ENCODE data around the gene RRP36. TPM values are rescaled to one million over a fixed set of nuclear protein-coding genes. Genes with fewer than 3 reads are reported as not detected.
A peak's percentile ranks its signal among the peaks of the same experiment; 100 is the strongest.

RRP36 gene
- total RNA-seq, 1 experiment from 2014 or later, result 133 TPM

DNA sequence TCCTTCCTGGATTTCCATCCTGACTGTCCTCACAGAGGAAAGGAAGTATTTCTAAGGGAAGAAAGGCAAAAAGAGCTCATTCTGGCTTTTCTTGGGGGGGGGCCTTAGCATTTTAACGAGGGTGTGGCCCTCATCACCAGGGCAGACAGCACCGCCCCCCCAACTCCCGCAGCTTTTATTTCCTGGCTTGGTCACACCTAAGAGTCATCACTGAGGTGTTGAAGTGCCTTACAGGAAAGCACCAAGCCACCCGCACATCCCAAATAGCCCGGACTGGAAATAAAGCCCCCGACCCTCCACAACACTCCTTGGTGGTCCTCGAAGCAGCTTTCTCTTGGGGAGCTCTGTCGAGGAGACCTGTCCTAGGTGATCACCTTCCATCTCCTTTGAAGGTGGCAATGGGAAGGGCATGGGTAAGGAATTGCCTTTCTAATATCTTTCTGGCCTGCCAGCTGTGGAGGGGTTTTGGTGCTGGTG, 55.9 kb downstream of the RRP36 start:
- Histone ChIP-seq H3K9me3 (ENCODE audit: low read length) (no peaks in the 10 kb centered on the region), H3K9me2 (replicated peaks; ENCODE audit: low read length) (no peaks in the 10 kb centered on the region), H3F3A (ENCODE audit: low read length, unreplicated experiment) (no peaks in the 10 kb centered on the region), H3K27ac (ENCODE audit: low read length) (no peak overlapping the region), H3K4me1 (ENCODE audit: insufficient read depth, low read length) (peaks cover 10% of the 10 kb centered on the region; the same call in 1 of the 2 replicates), H3K27me3 (ENCODE audit: low read length) (no peaks in the 10 kb centered on the region), H2AFZ (ENCODE audit: low read length) (peak overlapping the region; percentile 93), H3K4me2 (ENCODE audit: low read length) (peak overlapping the region; percentile 92), H3K79me2 (ENCODE audit: low read length) (peaks cover 52% of the 10 kb centered on the region), H3K36me3 (ENCODE audit: low read depth, low read length) (no peaks in the 10 kb centered on the region), H3K4me3 (ENCODE audit: low read length) (peak overlapping the region; percentile 87), H4K20me1 (ENCODE audit: low read length) (no peaks in the 10 kb centered on the region), H3K9ac (ENCODE audit: low read length) (peak overlapping the region; percentile 77)
- POLR2A ChIA-PET (ENCODE audit: unreplicated experiment), result no interaction called here
- no peak for DNase-seq
- intact Hi-C loops (cut with micrococcal nuclease), result no loop called here
- no TSS peak for BruUV-seq (replicated peaks)
- ATAC-seq, result no peak; the same call in 1 of the 2 replicates
- CTCF ChIA-PET, result no interaction called here
- TF ChIP-seq EZH2 (IDR thresholded peaks at IDR 0.05; ENCODE audit: low read length, unreplicated experiment) (no peak), EZH2phosphoT487 (IDR thresholded peaks at IDR 0.05; ENCODE audit: borderline replicate concordance, low read length) (no peak), CTCF (conservative IDR thresholded peaks at IDR 0.05; ENCODE audit: low read depth, low read length) (no peak)

- BruUV-seq (replicated peaks), result no TSS peak
- ChIA-PET CTCF (no interaction called here), POLR2A (ENCODE audit: unreplicated experiment) (no interaction called here)
- intact Hi-C loops (cut with micrococcal nuclease), result no loop called here
- no peaks in the 10 kb centered on the region for H3K9me2 ChIP-seq (replicated peaks; ENCODE audit: low read length)
- H3K27me3 ChIP-seq (ENCODE audit: low read length), result no peaks in the 10 kb centered on the region
- peak overlapping the region; percentile 87 for H3K4me3 ChIP-seq (ENCODE audit: low read length)
- H2AFZ ChIP-seq (ENCODE audit: low read length), result no peak overlapping the region
- no peak for TF ChIP-seq EZH2 (IDR thresholded peaks at IDR 0.05; ENCODE audit: low read length, unreplicated experiment)
- TF ChIP-seq EZH2phosphoT487 (IDR thresholded peaks at IDR 0.05; ENCODE audit: borderline replicate concordance, low read length), result no peak
- TF ChIP-seq CTCF (conservative IDR thresholded peaks at IDR 0.05; ENCODE audit: low read depth, low read length), result no peak
- no peaks in the 10 kb centered on the region for H4K20me1 ChIP-seq (ENCODE audit: low read length)
- H3K36me3 ChIP-seq (ENCODE audit: low read depth, low read length), result no peaks in the 10 kb centered on the region
- H3K27ac ChIP-seq (ENCODE audit: low read length), result no peak overlapping the region
- DNase-seq (no peak), ATAC-seq (no peak)
- H3F3A ChIP-seq (ENCODE audit: low read length, unreplicated experiment), result no peaks in the 10 kb centered on the region
- H3K4me2 ChIP-seq (ENCODE audit: low read length), result peak overlapping the region; percentile 92
- no peaks in the 10 kb centered on the region for H3K9me3 ChIP-seq (ENCODE audit: low read length)
- peaks cover 59% of the 10 kb centered on the region for H3K79me2 ChIP-seq (ENCODE audit: low read length)
- no peak overlapping the region for H3K9ac ChIP-seq (ENCODE audit: low read length)
- peaks cover 10% of the 10 kb centered on the region; the same call in 1 of the 2 replicates for H3K4me1 ChIP-seq (ENCODE audit: insufficient read depth, low read length)
Observed at GRCh38 chr6:43077981-43078511, 56.6 kb downstream of the RRP36 start.

DNA sequence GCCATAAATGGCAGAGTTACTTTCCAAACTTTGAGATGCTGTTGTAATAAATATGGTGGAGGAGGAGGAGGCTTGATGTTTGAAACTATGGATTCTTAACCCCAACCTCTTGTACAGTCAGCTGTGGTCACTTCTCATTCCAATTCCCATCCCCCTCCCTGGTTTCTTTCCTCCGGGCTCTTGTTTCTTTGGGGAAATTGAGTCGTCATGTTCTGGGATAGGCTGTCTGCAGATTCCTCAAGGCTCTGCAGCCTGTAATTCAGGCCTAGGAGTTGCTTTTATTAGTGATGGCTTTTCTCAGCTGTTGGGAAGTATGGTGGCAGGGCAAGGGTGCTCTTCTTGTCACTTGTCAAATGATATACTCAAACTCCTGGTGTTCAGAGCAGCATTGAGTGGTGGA, 57.3 kb downstream of the RRP36 start:
- ATAC-seq, result no peak
- ChIA-PET CTCF (no interaction called here), POLR2A (ENCODE audit: unreplicated experiment) (no interaction called here)
- Histone ChIP-seq H3K27me3 (ENCODE audit: low read length) (no peaks in the 10 kb centered on the region), H2AFZ (ENCODE audit: low read length) (no peak overlapping the region), H3K27ac (ENCODE audit: low read length) (no peak overlapping the region), H3K4me2 (ENCODE audit: low read length) (no peak overlapping the region), H3K4me1 (ENCODE audit: insufficient read depth, low read length) (peaks cover 10% of the 10 kb centered on the region; the same call in 1 of the 2 replicates), H3K9me2 (replicated peaks; ENCODE audit: low read length) (no peaks in the 10 kb centered on the region), H3K36me3 (ENCODE audit: low read depth, low read length) (no peaks in the 10 kb centered on the region), H4K20me1 (ENCODE audit: low read length) (no peaks in the 10 kb centered on the region), H3K79me2 (ENCODE audit: low read length) (peaks cover 64% of the 10 kb centered on the region), H3K9me3 (ENCODE audit: low read length) (no peaks in the 10 kb centered on the region), H3K9ac (ENCODE audit: low read length) (no peak overlapping the region), H3F3A (ENCODE audit: low read length, unreplicated experiment) (no peaks in the 10 kb centered on the region), H3K4me3 (ENCODE audit: low read length) (no peak overlapping the region)
- BruUV-seq (replicated peaks), result no TSS peak
- no peak for TF ChIP-seq EZH2phosphoT487 (IDR thresholded peaks at IDR 0.05; ENCODE audit: borderline replicate concordance, low read length)
- no peak for TF ChIP-seq EZH2 (IDR thresholded peaks at IDR 0.05; ENCODE audit: low read length, unreplicated experiment)
- no peak for TF ChIP-seq CTCF (conservative IDR thresholded peaks at IDR 0.05; ENCODE audit: low read depth, low read length)
- no peak for DNase-seq
- intact Hi-C loops (cut with micrococcal nuclease), result no loop called here
